ENCODE measurements around the gene SAMD4A. TPM values are rescaled to one million over a fixed set of nuclear protein-coding genes. Genes with fewer than 3 reads are reported as not detected.

SAMD4A gene
- total RNA-seq, 1 donor from 2014 or later = 30.6 TPM

DNA sequence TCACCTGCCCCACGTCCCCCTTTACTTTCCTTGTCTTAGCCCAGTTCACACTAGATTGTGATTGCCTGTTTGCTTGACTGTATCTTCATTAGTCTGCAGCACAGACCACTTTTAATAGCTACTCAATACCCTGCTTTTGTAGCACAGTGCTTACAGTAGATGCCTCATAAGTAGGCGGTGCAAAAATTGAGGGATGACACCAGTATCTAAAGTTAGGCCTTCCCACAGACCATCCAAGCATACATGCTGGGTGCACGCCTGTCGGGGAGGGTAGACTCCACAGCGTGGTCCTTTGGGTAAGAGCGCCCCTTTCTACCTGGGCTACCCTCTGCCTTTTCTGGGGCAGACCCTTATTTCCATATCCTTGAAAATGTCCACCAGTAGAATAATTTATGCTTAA, 194.9 kb downstream of the SAMD4A start:
- Histone ChIP-seq H3K36me3 (peaks cover 60% of the 10 kb centered on the region), H3K4me3 (no peak overlapping the region), H3K27me3 (ENCODE audit: low read depth) (no peaks in the 10 kb centered on the region), H3K27ac (no peak overlapping the region), H3K4me1 (peaks cover 9% of the 10 kb centered on the region), H3K9me3 (no peaks in the 10 kb centered on the region)
- DNase-seq = no peak
- intact Hi-C loops (cut with DNase I) = no loop called here
- no peak for ATAC-seq
- TF ChIP-seq, protein P1, sequence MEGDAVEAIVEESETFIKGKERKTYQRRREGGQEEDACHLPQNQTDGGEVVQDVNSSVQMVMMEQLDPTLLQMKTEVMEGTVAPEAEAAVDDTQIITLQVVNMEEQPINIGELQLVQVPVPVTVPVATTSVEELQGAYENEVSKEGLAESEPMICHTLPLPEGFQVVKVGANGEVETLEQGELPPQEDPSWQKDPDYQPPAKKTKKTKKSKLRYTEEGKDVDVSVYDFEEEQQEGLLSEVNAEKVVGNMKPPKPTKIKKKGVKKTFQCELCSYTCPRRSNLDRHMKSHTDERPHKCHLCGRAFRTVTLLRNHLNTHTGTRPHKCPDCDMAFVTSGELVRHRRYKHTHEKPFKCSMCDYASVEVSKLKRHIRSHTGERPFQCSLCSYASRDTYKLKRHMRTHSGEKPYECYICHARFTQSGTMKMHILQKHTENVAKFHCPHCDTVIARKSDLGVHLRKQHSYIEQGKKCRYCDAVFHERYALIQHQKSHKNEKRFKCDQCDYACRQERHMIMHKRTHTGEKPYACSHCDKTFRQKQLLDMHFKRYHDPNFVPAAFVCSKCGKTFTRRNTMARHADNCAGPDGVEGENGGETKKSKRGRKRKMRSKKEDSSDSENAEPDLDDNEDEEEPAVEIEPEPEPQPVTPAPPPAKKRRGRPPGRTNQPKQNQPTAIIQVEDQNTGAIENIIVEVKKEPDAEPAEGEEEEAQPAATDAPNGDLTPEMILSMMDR (IDR thresholded peaks at IDR 0.05) = no peak

DNA sequence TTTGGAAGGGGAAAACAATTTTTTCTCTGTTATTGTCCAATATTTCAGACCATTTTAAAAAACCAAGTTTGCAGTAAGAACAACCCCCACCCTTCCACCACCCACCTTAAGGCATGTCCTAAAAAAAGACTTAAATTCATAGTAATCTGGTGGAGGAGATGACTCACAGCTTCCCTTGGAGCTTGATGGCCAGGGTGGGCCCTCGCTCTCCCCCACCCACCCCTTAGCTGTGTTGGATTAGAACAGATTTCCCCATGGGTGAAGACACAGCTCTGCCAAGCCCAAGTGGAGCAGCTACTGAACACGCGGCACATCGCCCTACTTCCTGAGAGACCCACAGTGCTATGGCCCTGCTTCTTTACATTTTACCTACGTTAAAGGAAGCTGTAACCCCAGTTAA, 195.4 kb downstream of the SAMD4A start:
- Histone ChIP-seq H3K4me1 (peaks cover 7% of the 10 kb centered on the region), H3K36me3 (peaks cover 63% of the 10 kb centered on the region), H3K9me3 (no peaks in the 10 kb centered on the region), H3K27ac (no peak overlapping the region), H3K4me3 (no peak overlapping the region), H3K27me3 (ENCODE audit: low read depth) (no peaks in the 10 kb centered on the region)
- no peak for ATAC-seq
- intact Hi-C loops (cut with DNase I) = no loop called here
- TF ChIP-seq, protein P1 (IDR thresholded peaks at IDR 0.05) = no peak
- no peak for DNase-seq

DNA sequence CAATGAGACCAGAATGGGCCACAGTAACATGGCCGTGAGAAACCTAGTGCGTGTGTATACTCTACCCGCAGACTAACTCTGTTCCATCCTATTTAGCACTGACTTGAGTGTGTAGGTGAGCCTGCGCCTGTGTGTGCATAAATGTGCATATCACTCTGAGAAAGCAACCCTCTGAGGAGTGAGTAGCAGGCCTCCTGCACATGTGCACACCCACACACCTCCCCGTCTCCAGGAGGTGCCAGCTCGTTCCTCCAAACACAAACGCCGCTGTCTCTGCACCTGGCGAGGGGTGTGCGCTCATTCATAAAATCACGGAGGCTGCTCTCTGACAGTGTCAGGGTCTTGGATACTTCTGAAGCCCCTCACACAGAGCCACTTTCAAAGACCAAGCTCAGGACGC, 196.8 kb downstream of the SAMD4A start:
- TF ChIP-seq, protein P1 (IDR thresholded peaks at IDR 0.05) = no peak
- Histone ChIP-seq H3K4me3 (no peak overlapping the region), H3K27ac (no peak overlapping the region), H3K27me3 (ENCODE audit: low read depth) (no peaks in the 10 kb centered on the region), H3K4me1 (no peaks in the 10 kb centered on the region), H3K36me3 (peaks cover 74% of the 10 kb centered on the region), H3K9me3 (no peaks in the 10 kb centered on the region)
- no peak for DNase-seq
- no peak for ATAC-seq
- intact Hi-C loops (cut with DNase I) = no loop called here

DNA sequence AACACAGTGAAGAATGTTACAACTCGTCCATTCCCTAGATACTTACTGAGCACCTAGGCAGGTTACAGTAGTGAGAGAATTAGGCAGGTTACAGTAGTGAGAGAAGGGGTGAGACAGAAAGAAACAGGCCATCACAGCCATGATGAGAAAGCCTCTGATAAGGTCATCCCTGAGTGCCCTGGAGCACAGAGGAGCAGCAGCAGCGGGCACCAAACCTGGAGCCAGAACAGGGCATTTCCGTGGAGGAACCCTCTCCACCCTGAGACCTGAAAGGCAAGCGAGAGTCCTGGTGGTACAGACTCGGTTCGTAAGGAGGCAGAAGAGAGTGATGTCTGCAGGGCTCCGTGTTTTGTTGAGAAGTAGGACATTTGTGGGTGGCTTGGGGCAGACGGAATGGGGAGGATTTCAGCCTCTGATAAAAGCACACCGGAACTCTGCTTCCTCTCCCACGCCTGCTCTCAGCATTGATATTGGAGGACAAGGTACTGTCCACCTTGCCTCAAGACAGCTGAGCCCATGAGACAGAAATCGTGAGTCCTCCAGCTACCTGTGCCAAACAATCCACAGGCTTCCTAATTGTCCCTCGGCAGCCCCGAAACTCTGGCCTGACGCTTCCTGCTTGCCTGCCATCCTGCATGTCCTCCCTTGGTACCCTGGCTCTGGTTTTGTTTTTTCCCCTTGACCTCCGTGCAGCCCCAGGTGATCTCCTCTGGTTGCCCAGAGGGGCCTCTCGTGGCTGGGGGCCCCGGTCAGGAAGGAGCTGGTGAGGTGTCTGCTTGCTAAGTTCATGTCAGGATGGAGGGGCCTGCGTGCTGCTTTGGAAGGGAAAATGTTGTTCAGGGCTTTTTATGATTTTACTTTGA, 199.6 kb downstream of the SAMD4A start:
- TF ChIP-seq, protein P1 (IDR thresholded peaks at IDR 0.05) = no peak
- intact Hi-C loops (cut with DNase I) = no loop called here
- Histone ChIP-seq H3K27ac (no peak overlapping the region), H3K4me1 (no peaks in the 10 kb centered on the region), H3K36me3 (peaks cover 68% of the 10 kb centered on the region), H3K27me3 (ENCODE audit: low read depth) (no peaks in the 10 kb centered on the region), H3K9me3 (no peaks in the 10 kb centered on the region), H3K4me3 (no peak overlapping the region)
- no peak for ATAC-seq
- DNase-seq = no peak

DNA sequence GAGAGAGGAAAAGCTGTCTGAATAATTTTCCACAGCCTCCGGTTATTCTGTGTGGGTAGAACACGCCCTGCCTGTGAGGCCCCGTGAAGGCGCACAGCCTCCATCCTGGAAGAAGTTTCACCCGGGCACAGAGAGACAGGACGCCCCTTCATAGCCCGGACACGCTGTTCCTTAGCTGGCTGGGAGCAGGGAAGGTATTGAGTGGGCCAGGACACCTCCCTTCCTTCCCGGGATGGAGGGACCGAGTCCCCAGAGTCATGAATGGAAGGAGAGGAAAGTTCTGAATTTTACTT, 200.2 kb downstream of the SAMD4A start:
- Histone ChIP-seq H3K27ac (no peak overlapping the region), H3K4me1 (no peaks in the 10 kb centered on the region), H3K36me3 (peaks cover 65% of the 10 kb centered on the region), H3K27me3 (ENCODE audit: low read depth) (no peaks in the 10 kb centered on the region), H3K4me3 (no peak overlapping the region), H3K9me3 (no peaks in the 10 kb centered on the region)
- TF ChIP-seq, protein P1 (IDR thresholded peaks at IDR 0.05) = no peak
- ATAC-seq (no peak), DNase-seq (no peak)
- intact Hi-C loops (cut with DNase I) = no loop called here

Data from lower lobe of right lung (tissue), 2 donors.